ENCODE measurements around the gene OSBPL7. TPM values are rescaled to one million over a fixed set of nuclear protein-coding genes. Genes with fewer than 3 reads are reported as not detected.

The OSBPL7 gene, protein sequence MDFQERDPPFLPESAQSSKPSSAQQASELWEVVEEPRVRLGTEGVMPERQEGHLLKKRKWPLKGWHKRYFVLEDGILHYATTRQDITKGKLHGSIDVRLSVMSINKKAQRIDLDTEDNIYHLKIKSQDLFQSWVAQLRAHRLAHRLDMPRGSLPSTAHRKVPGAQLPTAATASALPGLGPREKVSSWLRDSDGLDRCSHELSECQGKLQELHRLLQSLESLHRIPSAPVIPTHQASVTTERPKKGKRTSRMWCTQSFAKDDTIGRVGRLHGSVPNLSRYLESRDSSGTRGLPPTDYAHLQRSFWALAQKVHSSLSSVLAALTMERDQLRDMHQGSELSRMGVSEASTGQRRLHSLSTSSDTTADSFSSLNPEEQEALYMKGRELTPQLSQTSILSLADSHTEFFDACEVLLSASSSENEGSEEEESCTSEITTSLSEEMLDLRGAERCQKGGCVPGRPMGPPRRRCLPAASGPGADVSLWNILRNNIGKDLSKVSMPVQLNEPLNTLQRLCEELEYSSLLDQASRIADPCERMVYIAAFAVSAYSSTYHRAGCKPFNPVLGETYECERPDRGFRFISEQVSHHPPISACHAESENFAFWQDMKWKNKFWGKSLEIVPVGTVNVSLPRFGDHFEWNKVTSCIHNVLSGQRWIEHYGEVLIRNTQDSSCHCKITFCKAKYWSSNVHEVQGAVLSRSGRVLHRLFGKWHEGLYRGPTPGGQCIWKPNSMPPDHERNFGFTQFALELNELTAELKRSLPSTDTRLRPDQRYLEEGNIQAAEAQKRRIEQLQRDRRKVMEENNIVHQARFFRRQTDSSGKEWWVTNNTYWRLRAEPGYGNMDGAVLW
- total RNA-seq, result 5.6 and 5.8 TPM in 2 replicates

DNA sequence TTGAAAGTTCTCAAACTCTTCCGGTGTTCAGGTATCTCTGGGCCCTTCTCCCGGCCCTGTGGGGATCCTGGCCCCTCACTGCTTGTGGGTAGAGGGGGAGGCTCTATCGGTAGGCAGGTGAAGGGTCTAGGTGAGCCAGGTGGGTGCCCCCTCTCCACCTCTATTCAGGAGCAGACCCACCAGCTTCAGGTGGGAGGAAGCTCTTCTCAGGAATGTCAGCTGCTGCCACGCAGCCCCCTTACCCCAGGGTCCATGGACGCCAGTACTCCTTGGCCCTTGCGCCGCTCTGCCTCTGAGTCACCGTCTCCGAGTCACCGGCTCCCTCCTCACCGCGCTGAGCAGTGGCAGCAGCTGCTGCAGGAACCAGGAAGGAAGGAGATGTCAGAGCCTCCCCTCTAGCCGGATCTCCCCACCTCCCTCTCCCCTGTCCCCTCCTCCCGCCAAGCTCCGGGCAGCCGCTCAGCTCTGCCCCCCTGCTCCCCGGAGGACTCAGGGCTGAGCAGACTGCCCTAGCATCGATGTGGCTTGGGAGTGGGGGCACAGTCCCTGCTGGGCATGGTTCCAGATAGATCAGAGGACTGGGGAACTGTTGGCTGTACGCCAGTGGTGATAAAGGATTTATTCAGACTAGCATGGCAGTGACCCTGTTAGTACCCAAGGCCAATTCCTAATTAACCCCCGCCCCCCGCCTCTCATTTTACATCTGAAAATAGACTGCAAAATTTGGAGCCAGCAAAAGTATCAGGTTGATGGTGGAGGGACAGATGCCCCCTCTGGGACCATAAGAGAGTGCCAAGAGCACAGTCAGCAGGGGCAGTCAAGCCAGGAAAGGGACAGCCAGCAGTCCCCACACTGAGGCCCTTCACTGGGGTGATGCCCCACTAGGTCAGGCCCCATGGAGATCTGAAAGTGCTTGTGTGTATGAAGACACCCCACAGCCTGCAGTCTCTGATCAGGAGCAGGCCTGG, at the start of gene OSBPL7:
OSBPL7 (minus strand) TSS at position 371 of the 968 bp plus-strand sequence. CDS start 1,516 bp downstream, outside the sequence.

DNA sequence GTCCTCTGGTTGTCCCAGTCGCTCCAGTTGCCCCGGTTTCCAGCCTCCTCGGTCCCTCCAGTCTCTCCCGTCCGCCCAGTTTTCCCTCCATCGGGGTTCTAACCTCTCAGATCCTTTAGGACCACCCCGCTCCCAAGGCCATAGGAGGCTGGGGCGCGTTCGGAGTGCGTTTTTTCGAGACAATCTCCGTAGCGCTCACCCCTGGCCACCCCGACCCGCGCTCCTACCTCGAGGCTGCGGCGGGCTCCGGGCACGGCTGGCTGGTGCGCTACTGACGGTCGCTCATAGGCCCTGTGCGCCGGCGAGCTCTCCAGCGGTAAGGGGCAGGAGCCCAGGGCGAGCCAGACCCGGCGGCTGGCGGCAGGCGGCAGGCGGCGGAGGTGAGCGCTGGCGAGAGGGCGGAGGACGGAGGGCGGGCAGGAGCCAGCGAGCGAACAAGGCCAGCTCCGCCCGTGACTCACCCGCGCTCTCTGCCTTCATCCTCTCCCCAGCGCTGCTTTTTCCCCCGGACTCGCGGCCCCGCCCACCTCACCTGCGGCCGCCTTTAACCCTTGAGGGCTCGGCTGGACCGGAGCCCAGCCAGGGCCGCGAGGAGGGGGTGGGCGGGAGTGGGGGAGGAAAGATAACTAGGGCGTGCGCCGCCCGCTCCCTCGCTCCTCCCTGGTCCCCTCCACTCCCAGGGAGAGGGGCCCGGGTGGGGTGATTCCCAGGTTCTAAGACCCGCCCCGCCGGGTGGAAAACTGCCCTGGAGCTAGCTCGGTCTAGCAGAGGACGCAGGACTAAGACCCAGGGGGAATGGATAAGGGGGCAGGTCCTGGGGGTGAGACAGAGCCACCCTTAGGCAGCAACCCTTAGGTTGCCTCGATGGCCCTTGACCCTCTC, 29.3 kb upstream of the OSBPL7 start, which contains the start of gene SP6:
SP6 (minus strand) TSS at position 472 of the 882 bp plus-strand sequence. CDS start 2,734 bp downstream, outside the sequence.

DNA sequence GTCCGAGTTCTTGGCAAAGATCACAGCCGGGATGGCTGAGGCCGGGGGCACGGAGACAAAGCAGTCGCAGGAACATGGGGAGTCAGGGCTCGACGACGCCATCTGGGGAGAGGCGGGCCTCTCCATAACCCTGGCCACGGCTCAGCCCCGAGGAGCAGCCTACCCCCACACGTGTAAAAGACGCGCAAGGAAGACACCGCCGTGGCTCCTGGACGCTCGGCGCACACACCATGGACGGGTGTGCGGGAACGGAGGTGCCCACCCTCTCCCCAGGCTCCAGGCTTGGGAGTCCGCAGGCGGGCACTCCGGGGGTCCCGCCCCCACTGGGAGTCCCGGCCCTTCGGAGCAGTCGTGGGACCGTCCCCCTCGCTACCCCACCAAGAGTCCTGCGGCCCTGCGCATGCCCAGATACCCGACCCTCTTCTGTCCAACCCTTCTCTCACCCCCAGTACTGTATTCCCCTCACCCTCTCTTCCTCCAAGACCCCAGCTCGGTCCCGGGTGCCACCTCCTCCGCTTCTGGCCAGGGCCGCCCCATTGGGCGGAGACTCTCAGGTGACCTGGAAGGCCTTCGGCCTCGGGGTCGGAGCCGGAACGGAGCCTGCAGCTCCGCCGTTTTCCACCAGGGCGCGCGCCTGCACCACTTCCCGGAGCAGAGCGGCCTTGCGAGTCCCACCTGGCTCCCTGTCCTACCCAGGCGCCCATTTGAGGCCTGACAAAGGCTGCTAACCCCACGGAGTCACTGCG, 19.3 kb upstream of the OSBPL7 start, which contains the start of gene SCRN2:
SCRN2 (minus strand) TSS at position 532 of the 746 bp plus-strand sequence; CDS start at position 102, 430 bp downstream.

DNA sequence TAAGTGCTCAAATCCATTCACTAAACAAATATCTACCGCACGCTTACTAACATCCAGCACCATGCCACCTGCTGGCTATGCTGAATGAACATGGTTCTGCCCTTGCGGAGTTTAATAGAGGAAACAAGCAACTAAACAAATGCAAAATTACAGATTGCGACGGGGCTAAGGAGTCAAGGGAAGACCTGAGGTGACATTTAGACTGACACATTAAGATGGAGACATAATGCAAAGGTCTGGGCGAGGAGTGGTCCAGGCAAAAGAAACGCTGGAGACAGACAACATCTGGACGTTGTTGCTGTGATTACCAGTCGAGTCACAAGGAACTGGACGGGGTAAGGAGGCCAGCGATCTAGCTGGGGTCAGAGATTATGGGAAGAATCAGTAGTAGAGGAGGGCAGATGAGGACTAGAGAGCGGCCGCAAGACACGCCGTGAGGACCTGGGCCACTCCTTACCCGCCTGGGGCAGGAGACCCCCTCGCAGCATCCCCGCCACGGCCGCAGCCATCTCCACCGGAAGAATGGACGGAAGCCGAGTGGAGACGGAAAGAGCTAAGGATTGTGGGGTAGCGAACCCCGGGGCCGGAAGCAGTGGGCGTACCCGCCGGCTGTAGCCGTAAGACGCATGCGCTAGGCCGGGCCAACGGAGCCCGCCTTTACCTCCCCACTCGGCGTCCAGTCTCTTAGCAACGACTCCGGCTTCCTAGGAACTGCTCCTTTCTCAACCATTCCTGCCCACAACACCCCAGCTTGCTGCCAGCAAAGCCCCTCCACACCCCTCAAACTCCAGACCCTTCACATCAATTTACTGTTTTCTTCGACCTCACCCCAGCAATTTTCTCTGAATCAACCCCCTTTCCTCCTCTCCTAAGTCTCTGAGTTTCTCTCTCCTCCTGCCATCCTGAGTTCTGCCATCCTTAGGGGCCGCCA, 9.7 kb upstream of the OSBPL7 start, which contains the start of the genes LRRC46 and MRPL10:
LRRC46 (plus strand) TSS at position 668 of the 931 bp plus-strand sequence. CDS start 320 bp downstream, outside the sequence.
MRPL10 (minus strand) TSS at position 539 of the 931 bp plus-strand sequence; CDS start at position 509, 30 bp downstream.

Other genes with a start within 250 kb of the OSBPL7 start
- 220 and 276 TPM in 2 replicates for gene KPNB1, start 171.9 kb downstream of the OSBPL7 start, total RNA-seq
- 6.3 and 7.1 TPM in 2 replicates for gene TBKBP1, start 127.6 kb downstream of the OSBPL7 start, total RNA-seq
- not detected in 2 replicates for gene TBX21, start 88.6 kb downstream of the OSBPL7 start, total RNA-seq
- 40.1 and 47.5 TPM in 2 replicates for gene MRPL10, start 9.7 kb upstream of the OSBPL7 start, total RNA-seq
- gene LRRC46, start 9.9 kb upstream of the OSBPL7 start, total RNA-seq, result 0.21 TPM in 1 of 2 replicates, not detected in the other
- gene SCRN2, start 19.5 kb upstream of the OSBPL7 start, total RNA-seq, result 25.4 and 36.1 TPM in 2 replicates
- 5.2 and 7.1 TPM in 2 replicates for gene SP6, start 29.4 kb upstream of the OSBPL7 start, total RNA-seq
- 3.1 and 10.2 TPM in 2 replicates for gene SP2, start 74.4 kb upstream of the OSBPL7 start, total RNA-seq
- gene PNPO, start 119.8 kb upstream of the OSBPL7 start, total RNA-seq, result 73.8 and 94.8 TPM in 2 replicates
- gene PRR15L, start 136.1 kb upstream of the OSBPL7 start, total RNA-seq, result 8.0 and 10.8 TPM in 2 replicates
- gene CDK5RAP3, start 149.3 kb upstream of the OSBPL7 start, total RNA-seq, result 55.5 and 91.8 TPM in 2 replicates
- gene COPZ2, start 216.0 kb upstream of the OSBPL7 start, total RNA-seq, result 3.1 and 4.4 TPM in 2 replicates
- gene NFE2L1, start 226.6 kb upstream of the OSBPL7 start, total RNA-seq, result 61.2 and 84.7 TPM in 2 replicates